Central memory CD8-positive, alpha-beta T cell (primary cell): ENCODE results near the gene TPGS2.
A peak's percentile ranks its signal among the peaks of the same experiment; 100 is the strongest.

Source experiments
- ATAC-seq: fragments of 150-1000 bp; cut with Tn5 transposase; replicated peaks from 2 replicates; pipeline ENCODE4 v1.10.0; 2022; ENCODE audit warnings: mild to moderate bottlenecking, moderate FRiP score, moderate number of reproducible peaks; ENCODE audit not compliant: poor library complexity, severe bottlenecking; ENCODE audit errors: extremely low read depth
- DNase-seq, 2 donors: peaks; one replicate each; pipeline ENCODE4 v3.0.0; 2021; ENCODE audit warnings: low spot score in 2 of 2
- H3K27ac Mint-ChIP-seq: one replicate; pipeline ENCODE4 v1.8.0; 2022; ENCODE audit warnings: low read depth, mild to moderate bottlenecking, moderate library complexity, mixed read lengths
- H3K27me3 Mint-ChIP-seq: one replicate; pipeline ENCODE4 v1.8.0; 2022; ENCODE audit warnings: mixed read lengths
- H3K36me3 Mint-ChIP-seq: one replicate; pipeline ENCODE4 v1.8.0; 2022; ENCODE audit warnings: mild to moderate bottlenecking, moderate library complexity, mixed read lengths; ENCODE audit not compliant: insufficient read depth
- H3K4me1 Mint-ChIP-seq: one replicate; pipeline ENCODE4 v1.8.0; 2022; ENCODE audit warnings: mixed read lengths
- H3K4me3 Mint-ChIP-seq: one replicate; pipeline ENCODE4 v1.8.0; 2022; ENCODE audit warnings: mild to moderate bottlenecking, moderate library complexity, mixed read lengths
- H3K9me3 Mint-ChIP-seq: one replicate; pipeline ENCODE4 v1.8.0; 2022; ENCODE audit warnings: mixed read lengths

Gene TPGS2

DNA sequence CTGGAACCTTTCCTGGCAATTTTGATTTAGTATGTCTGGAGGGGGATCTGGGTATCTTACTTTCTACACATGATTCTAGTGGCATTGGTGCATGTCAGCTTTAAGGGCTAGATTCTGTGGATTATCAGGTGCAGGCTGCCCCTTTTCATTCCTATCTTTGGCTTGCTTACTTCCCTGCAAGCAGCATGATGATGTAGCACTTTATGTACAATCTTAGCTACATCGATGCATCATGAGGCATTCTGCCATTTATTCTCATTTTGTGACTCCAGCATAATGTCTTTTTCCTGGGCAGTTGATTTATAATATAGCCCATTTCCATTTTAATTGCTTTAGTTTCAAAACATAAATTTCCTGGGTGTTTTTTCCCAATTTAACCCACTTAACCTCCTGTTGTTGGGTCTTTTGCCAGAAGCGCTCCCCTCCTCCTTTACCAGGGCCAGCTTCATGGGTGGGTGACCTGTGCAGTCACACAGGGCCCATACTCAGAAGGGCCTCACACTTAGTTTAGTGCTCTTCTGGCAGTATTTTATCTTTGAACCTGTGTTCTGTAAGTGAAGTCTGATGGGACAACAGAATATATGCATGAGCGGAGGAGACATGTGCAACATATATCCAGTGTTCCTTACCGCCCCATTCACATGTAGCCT lies 36.0 kb downstream of the TPGS2 start:
- no peaks in the 10 kb centered on the region for H3K9me3 Mint-ChIP-seq
- no peak overlapping the region for H3K4me3 Mint-ChIP-seq
- ATAC-seq (no peak), DNase-seq (no peak)
- no peaks in the 10 kb centered on the region for H3K4me1 Mint-ChIP-seq
- H3K27me3 Mint-ChIP-seq = no peaks in the 10 kb centered on the region
- H3K36me3 Mint-ChIP-seq = peaks cover 22% of the 10 kb centered on the region
- no peak overlapping the region for H3K27ac Mint-ChIP-seq

DNA sequence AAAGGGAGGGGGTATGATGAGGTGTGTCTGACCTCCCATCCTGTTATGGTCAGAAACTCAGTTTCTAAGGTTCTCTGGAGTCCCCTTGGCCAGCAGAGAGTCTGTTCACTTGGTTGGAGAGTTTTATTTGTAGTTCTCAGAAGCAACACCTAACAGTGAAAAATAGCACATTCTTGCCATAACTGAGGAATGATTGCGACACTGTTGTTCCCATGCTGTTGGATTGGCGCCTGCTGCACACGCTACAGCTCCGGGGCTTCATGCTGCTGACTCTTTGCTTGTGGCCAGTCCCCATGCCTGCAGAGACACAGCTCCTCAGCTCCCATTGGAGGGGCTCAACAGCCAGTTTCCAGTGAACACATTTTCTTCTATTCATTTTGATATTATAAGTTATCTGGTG lies 42.1 kb downstream of the TPGS2 start:
- Mint-ChIP-seq H3K4me1 (no peaks in the 10 kb centered on the region), H3K4me3 (no peak overlapping the region), H3K36me3 (peaks cover 13% of the 10 kb centered on the region), H3K27me3 (no peaks in the 10 kb centered on the region), H3K9me3 (no peaks in the 10 kb centered on the region), H3K27ac (no peak overlapping the region)
- DNase-seq (no peak), ATAC-seq (no peak)

- Mint-ChIP-seq H3K4me3 (no peak overlapping the region), H3K4me1 (no peaks in the 10 kb centered on the region), H3K9me3 (no peaks in the 10 kb centered on the region), H3K27me3 (no peaks in the 10 kb centered on the region), H3K36me3 (peaks cover 9% of the 10 kb centered on the region), H3K27ac (no peak overlapping the region)
- DNase-seq (no peak), ATAC-seq (no peak)
Observed at GRCh38 chr18:36783792-36784191, 45.0 kb downstream of the TPGS2 start.

DNA sequence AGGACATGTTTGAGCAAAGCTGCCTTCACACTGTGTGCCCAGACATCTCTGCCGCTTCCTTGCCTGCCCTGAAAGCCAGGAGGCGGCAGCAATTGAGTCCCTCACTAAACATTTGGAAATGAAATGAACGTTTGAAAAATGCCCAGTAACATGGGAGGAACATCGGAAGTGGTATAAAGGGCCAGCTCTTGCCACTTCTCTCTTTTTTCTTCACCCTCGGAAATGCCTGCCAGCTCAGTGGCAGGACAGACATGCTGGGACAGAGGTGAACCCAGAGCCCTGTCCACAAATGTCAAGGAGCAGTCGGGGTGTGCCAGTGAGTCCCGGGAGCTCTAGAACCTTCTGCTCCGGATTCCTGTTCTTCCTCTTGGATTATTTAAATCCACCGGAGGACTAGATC lies 46.1 kb downstream of the TPGS2 start:
- no peak overlapping the region for H3K27ac Mint-ChIP-seq
- no peak for DNase-seq
- no peaks in the 10 kb centered on the region for H3K9me3 Mint-ChIP-seq
- H3K36me3 Mint-ChIP-seq = peaks cover 9% of the 10 kb centered on the region
- no peaks in the 10 kb centered on the region for H3K4me1 Mint-ChIP-seq
- ATAC-seq = no peak
- no peaks in the 10 kb centered on the region for H3K27me3 Mint-ChIP-seq
- H3K4me3 Mint-ChIP-seq = no peak overlapping the region

GRCh38 chr18:36780748-36781147 lies 48.1 kb downstream of the TPGS2 start:
- H3K27ac Mint-ChIP-seq = no peak overlapping the region
- no peaks in the 10 kb centered on the region for H3K9me3 Mint-ChIP-seq
- H3K36me3 Mint-ChIP-seq = peaks cover 7% of the 10 kb centered on the region
- ATAC-seq (no peak), DNase-seq (no peak)
- H3K4me1 Mint-ChIP-seq = no peaks in the 10 kb centered on the region
- no peak overlapping the region for H3K4me3 Mint-ChIP-seq
- no peaks in the 10 kb centered on the region for H3K27me3 Mint-ChIP-seq

GRCh38 chr18:36777566-36777965 lies 51.2 kb downstream of the TPGS2 start:
- no peaks in the 10 kb centered on the region for H3K9me3 Mint-ChIP-seq
- H3K27ac Mint-ChIP-seq = no peak overlapping the region
- no peak for ATAC-seq
- no peak overlapping the region for H3K4me3 Mint-ChIP-seq
- no peaks in the 10 kb centered on the region for H3K4me1 Mint-ChIP-seq
- H3K36me3 Mint-ChIP-seq = peaks cover 2% of the 10 kb centered on the region
- DNase-seq = no peak
- H3K27me3 Mint-ChIP-seq = no peaks in the 10 kb centered on the region

DNA sequence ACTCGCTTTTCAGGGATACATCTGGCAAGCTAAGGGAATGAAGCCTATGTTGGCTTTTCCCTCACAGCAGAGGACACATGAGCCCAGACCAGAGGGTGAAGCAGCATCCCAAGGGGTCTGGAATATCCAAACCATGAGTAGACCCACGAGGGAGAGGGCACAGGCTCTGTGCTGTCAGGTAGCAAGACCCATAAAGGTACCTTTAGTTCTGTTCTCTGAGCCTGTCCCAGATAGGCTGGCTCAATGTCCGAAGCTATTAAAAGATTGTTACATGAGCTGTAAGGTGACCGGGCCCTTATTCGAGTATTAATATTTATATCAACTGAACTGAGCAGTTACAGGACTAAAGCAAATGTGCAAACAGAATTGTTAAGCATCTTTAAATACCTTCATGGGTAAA lies 52.2 kb downstream of the TPGS2 start:
- DNase-seq (no peak), ATAC-seq (no peak)
- H3K27ac Mint-ChIP-seq = no peak overlapping the region
- H3K9me3 Mint-ChIP-seq = no peaks in the 10 kb centered on the region
- H3K4me3 Mint-ChIP-seq = no peak overlapping the region
- H3K36me3 Mint-ChIP-seq = peaks cover 1% of the 10 kb centered on the region
- H3K4me1 Mint-ChIP-seq = peaks cover 1% of the 10 kb centered on the region
- peaks cover 3% of the 10 kb centered on the region for H3K27me3 Mint-ChIP-seq

- Mint-ChIP-seq H3K36me3 (peaks cover 1% of the 10 kb centered on the region), H3K4me1 (peaks cover 12% of the 10 kb centered on the region), H3K4me3 (no peak overlapping the region), H3K27ac (no peak overlapping the region), H3K27me3 (peaks cover 10% of the 10 kb centered on the region), H3K9me3 (no peaks in the 10 kb centered on the region)
- ATAC-seq = no peak
- DNase-seq = no peak
Observed at GRCh38 chr18:36775396-36775795, 53.4 kb downstream of the TPGS2 start.

- Mint-ChIP-seq H3K4me1 (peaks cover 12% of the 10 kb centered on the region), H3K27me3 (peaks cover 10% of the 10 kb centered on the region), H3K9me3 (no peaks in the 10 kb centered on the region), H3K4me3 (no peak overlapping the region), H3K36me3 (no peaks in the 10 kb centered on the region), H3K27ac (no peak overlapping the region)
- ATAC-seq (no peak), DNase-seq (no peak)
Observed at GRCh38 chr18:36772241-36772723, 56.5 kb downstream of the TPGS2 start.

- no peaks in the 10 kb centered on the region for H3K9me3 Mint-ChIP-seq
- peaks cover 12% of the 10 kb centered on the region for H3K4me1 Mint-ChIP-seq
- no peak overlapping the region for H3K4me3 Mint-ChIP-seq
- ATAC-seq (peak; percentile 32), DNase-seq (no peak)
- H3K27me3 Mint-ChIP-seq = peaks cover 10% of the 10 kb centered on the region
- no peaks in the 10 kb centered on the region for H3K36me3 Mint-ChIP-seq
- no peak overlapping the region for H3K27ac Mint-ChIP-seq
Observed at GRCh38 chr18:36771245-36771644, 57.6 kb downstream of the TPGS2 start.

GRCh38 chr18:36770315-36770946 lies 58.4 kb downstream of the TPGS2 start:
- Mint-ChIP-seq H3K4me1 (peaks cover 12% of the 10 kb centered on the region), H3K36me3 (no peaks in the 10 kb centered on the region), H3K4me3 (no peak overlapping the region), H3K27me3 (peaks cover 10% of the 10 kb centered on the region), H3K9me3 (no peaks in the 10 kb centered on the region), H3K27ac (no peak overlapping the region)
- ATAC-seq = no peak
- DNase-seq = no peak

GRCh38 chr18:36769611-36770314 lies 59.0 kb downstream of the TPGS2 start:
- Mint-ChIP-seq H3K4me1 (peaks cover 12% of the 10 kb centered on the region), H3K27ac (no peak overlapping the region), H3K4me3 (no peak overlapping the region), H3K9me3 (no peaks in the 10 kb centered on the region), H3K27me3 (peaks cover 10% of the 10 kb centered on the region), H3K36me3 (no peaks in the 10 kb centered on the region)
- ATAC-seq = no peak
- DNase-seq = no peak

GRCh38 chr18:36769172-36769571 lies 59.6 kb downstream of the TPGS2 start:
- Mint-ChIP-seq H3K27me3 (peaks cover 10% of the 10 kb centered on the region), H3K9me3 (no peaks in the 10 kb centered on the region), H3K36me3 (no peaks in the 10 kb centered on the region), H3K4me1 (peaks cover 12% of the 10 kb centered on the region), H3K4me3 (no peak overlapping the region), H3K27ac (no peak overlapping the region)
- no peak for DNase-seq
- ATAC-seq = no peak
